AG04449 (cell line): ENCODE data around the gene STX5.
A peak's percentile ranks its signal among the peaks of the same experiment; 100 is the strongest.

Experiments
- CTCF ChIA-PET: fragments of 350-600 bp; formaldehyde crosslinking; extraction: SDS; loops from one replicate; lab custom pipeline; 2021; ENCODE audit warnings: antibody characterized with exemption; lab: Yijun Ruan, JAX
- POLR2A ChIA-PET: fragments of 400-600, 350-600 bp; formaldehyde crosslinking; extraction: SDS; loops from one replicate; lab custom pipeline; 2020; ENCODE audit warnings: antibody characterized with exemption, inconsistent platforms; lab: Yijun Ruan, JAX
- DNase-seq: peaks from one replicate; pipeline ENCODE4 v3.0.0-alpha.2; 2010; ENCODE audit warnings: low read depth, low spot score
- H3K4me3 ChIP-seq: 2 replicates; pipeline ENCODE4 v1.5.1; 2011; ENCODE audit warnings: low read depth, mild to moderate bottlenecking, control low read depth, low read length
- CTCF ChIP-seq: IDR thresholded peaks from one replicate; pipeline ENCODE4 v1.5.1; 2011; ENCODE audit warnings: mild to moderate bottlenecking, moderate library complexity, low read length, control low read depth, inconsistent platforms; ENCODE audit not compliant: insufficient read depth; ENCODE audit errors: missing control alignments

Gene STX5

GRCh38 chr11:62792202-62792575 is 39.7 kb downstream of the STX5 start:
- H3K4me3 ChIP-seq, result peak overlapping the region; percentile 33
- no peak for DNase-seq
- no peak for TF ChIP-seq CTCF
- ChIA-PET CTCF (no interaction called here), POLR2A (interaction anchor here (0.6 to 2.0 kb wide), 4 partner anchors 12 to 49 kb away, joined by 3 to 7 read pairs (median 4); partner anchors contain the start of gene STX5)

- no peak for DNase-seq
- peak; percentile 31 for TF ChIP-seq CTCF
- ChIA-PET CTCF (interaction anchor here (1.1 to 1.5 kb wide), 2 partner anchors 16 to 65 kb away, joined by 3 to 4 read pairs; no protein-coding TSS in a partner anchor), POLR2A (interaction anchor here (0.6 to 2.0 kb wide), 5 partner anchors 12 to 50 kb away, joined by 3 to 7 read pairs (median 3); partner anchors contain the start of gene STX5)
- H3K4me3 ChIP-seq, result peak within 1 kb of the TSS; percentile 93
Observed at GRCh38 chr11:62791501-62792201, 40.2 kb downstream of the STX5 start, which contains the start of gene TMEM223. TMEM223 (minus strand) TSS chr11:62792006; CDS start chr11:62791994, 12 bp downstream.

GRCh38 chr11:62789576-62789975 is 42.3 kb downstream of the STX5 start:
- POLR2A ChIA-PET, result interaction anchor here (0.7 to 1.4 kb wide), 6 partner anchors 16 to 66 kb away, joined by 3 to 5 read pairs (median 3); partner anchors contain the start of genes HNRNPUL2, NXF1 and ZBTB3
- no peak for TF ChIP-seq CTCF
- DNase-seq, result no peak
- CTCF ChIA-PET, result interaction anchor here (0.6 to 3.0 kb wide), 7 partner anchors 12 to 115 kb away, joined by 3 to 11 read pairs (median 3); partner anchors contain the start of gene ZBTB3
- H3K4me3 ChIP-seq, result no peak overlapping the region; the same call in 1 of the 2 replicates

- no peak for TF ChIP-seq CTCF
- CTCF ChIA-PET, result interaction anchor here (0.6 to 5.1 kb wide), 6 partner anchors 13 to 114 kb away, joined by 3 to 189 read pairs (median 7); partner anchors contain the start of genes TAF6L and ZBTB3
- no peak for DNase-seq
- POLR2A ChIA-PET, result interaction anchor here (0.5 to 3.7 kb wide), 4 partner anchors 14 to 67 kb away, joined by 3 to 41 read pairs (median 4); partner anchors contain the start of gene ZBTB3
- no peak overlapping the region; the same call in 1 of the 2 replicates for H3K4me3 ChIP-seq
Observed at GRCh38 chr11:62788991-62789390, 42.9 kb downstream of the STX5 start.

- peak within 1 kb of the TSS; percentile 95 for H3K4me3 ChIP-seq
- CTCF ChIA-PET, result interaction anchor here (0.6 to 5.1 kb wide), 45 partner anchors 9 to 426 kb away, joined by 3 to 189 read pairs (median 5); partner anchors contain the start of genes POLR2G, STX5, TAF6L and TEX54
- TF ChIP-seq CTCF, result peak; percentile 62
- POLR2A ChIA-PET, result interaction anchor here (0.5 to 3.7 kb wide), 17 partner anchors 9 to 122 kb away, joined by 3 to 41 read pairs (median 4); partner anchors contain the start of genes C11orf98, CSKMT, HNRNPUL2 and STX5
- peak; percentile 86 for DNase-seq
Observed at GRCh38 chr11:62787005-62787759, 44.7 kb downstream of the STX5 start, which contains the start of gene TMEM179B. TMEM179B (plus strand) TSS chr11:62787402; CDS start chr11:62787432, 30 bp downstream.
